Astrocyte (in vitro differentiated cells and primary cell): Measurements from ENCODE around the gene TEAD4.

Experiments
- EZH2 ChIP-seq: IDR thresholded peaks from 2 replicates; pipeline ENCODE4 v1.6.1; 2012; ENCODE audit warnings: mild to moderate bottlenecking, low read length, inconsistent platforms; ENCODE audit not compliant: insufficient read depth
- TF ChIP-seq, protein P1 (sequence below): IDR thresholded peaks from 2 replicates; pipeline ENCODE4 v1.5.1; 2011; ENCODE audit warnings: low read depth, mild to moderate bottlenecking, inconsistent platforms, low read length, moderate library complexity; ENCODE audit not compliant: insufficient read depth

DNA sequence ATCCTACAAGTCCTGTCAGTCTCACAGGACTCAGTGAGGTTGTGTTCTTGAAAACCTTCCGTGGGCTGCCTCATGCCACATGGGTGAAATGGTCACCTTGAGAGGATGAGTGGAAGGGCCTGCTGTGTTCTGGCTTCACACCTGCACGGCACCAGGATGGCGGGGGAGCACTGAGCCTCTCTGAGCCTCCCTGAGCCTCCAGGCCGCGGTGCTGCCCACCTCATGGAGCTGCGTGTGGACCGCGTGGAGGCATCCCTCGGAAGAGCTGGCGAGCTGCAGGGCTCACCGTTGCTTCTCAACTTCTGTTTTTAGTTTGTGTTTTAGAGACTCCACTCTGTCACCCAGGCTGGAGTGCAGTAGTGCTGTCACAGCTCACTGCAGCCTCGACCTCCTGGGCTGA lies 56.2 kb downstream of the TEAD4 start:
- TF ChIP-seq EZH2 = no peak
- TF ChIP-seq, protein P1, sequence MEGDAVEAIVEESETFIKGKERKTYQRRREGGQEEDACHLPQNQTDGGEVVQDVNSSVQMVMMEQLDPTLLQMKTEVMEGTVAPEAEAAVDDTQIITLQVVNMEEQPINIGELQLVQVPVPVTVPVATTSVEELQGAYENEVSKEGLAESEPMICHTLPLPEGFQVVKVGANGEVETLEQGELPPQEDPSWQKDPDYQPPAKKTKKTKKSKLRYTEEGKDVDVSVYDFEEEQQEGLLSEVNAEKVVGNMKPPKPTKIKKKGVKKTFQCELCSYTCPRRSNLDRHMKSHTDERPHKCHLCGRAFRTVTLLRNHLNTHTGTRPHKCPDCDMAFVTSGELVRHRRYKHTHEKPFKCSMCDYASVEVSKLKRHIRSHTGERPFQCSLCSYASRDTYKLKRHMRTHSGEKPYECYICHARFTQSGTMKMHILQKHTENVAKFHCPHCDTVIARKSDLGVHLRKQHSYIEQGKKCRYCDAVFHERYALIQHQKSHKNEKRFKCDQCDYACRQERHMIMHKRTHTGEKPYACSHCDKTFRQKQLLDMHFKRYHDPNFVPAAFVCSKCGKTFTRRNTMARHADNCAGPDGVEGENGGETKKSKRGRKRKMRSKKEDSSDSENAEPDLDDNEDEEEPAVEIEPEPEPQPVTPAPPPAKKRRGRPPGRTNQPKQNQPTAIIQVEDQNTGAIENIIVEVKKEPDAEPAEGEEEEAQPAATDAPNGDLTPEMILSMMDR = no peak
